Stimulated activated CD4-positive, alpha-beta T cell treated with anti-CD3 and anti-CD28 coated beads, TNF-alpha, amount 100 ng/mL, for 1 hour (primary cell): ENCODE measurements around the gene C1orf105.

Source experiments
- DNase-seq, 3 donors: peaks; one replicate each; pipeline ENCODE4 v3.0.0-alpha.2; 2020; ENCODE audit warnings: low read depth in 3 of 3, low spot score in 1 of 3

C1orf105 gene

GRCh38 chr1:172456344-172456769, 35.9 kb downstream of the C1orf105 start:
- no peak for DNase-seq

GRCh38 chr1:172457479-172458130, 37.1 kb downstream of the C1orf105 start:
- no peak for DNase-seq

- no peak for DNase-seq
Observed at GRCh38 chr1:172460177-172460576, 39.7 kb downstream of the C1orf105 start.

GRCh38 chr1:172460887-172461315, 40.4 kb downstream of the C1orf105 start:
- no peak for DNase-seq

- no peak for DNase-seq
Observed at GRCh38 chr1:172465617-172466016, 45.1 kb downstream of the C1orf105 start.

GRCh38 chr1:172466795-172467407, 46.4 kb downstream of the C1orf105 start:
- no peak for DNase-seq

GRCh38 chr1:172467446-172467845, 47.0 kb downstream of the C1orf105 start:
- DNase-seq: no peak

- no peak for DNase-seq
Observed at GRCh38 chr1:172468296-172468695, 47.8 kb downstream of the C1orf105 start.

GRCh38 chr1:172469717-172470116, 49.2 kb downstream of the C1orf105 start:
- DNase-seq: no peak

GRCh38 chr1:172470149-172470548, 49.7 kb downstream of the C1orf105 start:
- DNase-seq: no peak

GRCh38 chr1:172471666-172472065, 51.2 kb downstream of the C1orf105 start:
- DNase-seq: no peak

- no peak for DNase-seq
Observed at GRCh38 chr1:172472495-172472894, 52.0 kb downstream of the C1orf105 start.

GRCh38 chr1:172473302-172473701, 52.8 kb downstream of the C1orf105 start:
- no peak for DNase-seq

- DNase-seq: no peak
Observed at GRCh38 chr1:172473842-172474241, 53.4 kb downstream of the C1orf105 start.

- no peak for DNase-seq
Observed at GRCh38 chr1:172476218-172476811, 55.8 kb downstream of the C1orf105 start.

- DNase-seq: no peak
Observed at GRCh38 chr1:172477216-172477615, 56.7 kb downstream of the C1orf105 start.

GRCh38 chr1:172477741-172478140, 57.3 kb downstream of the C1orf105 start:
- no peak for DNase-seq

- no peak for DNase-seq
Observed at GRCh38 chr1:172478485-172478884, 58.0 kb downstream of the C1orf105 start.

- no peak for DNase-seq
Observed at GRCh38 chr1:172480431-172480830, 59.9 kb downstream of the C1orf105 start.

- no peak for DNase-seq
Observed at GRCh38 chr1:172482044-172482443, 61.6 kb downstream of the C1orf105 start.

GRCh38 chr1:172483448-172483847, 63.0 kb downstream of the C1orf105 start:
- DNase-seq: no peak

- no peak for DNase-seq
Observed at GRCh38 chr1:172484252-172484651, 63.8 kb downstream of the C1orf105 start.

GRCh38 chr1:172485626-172486025, 65.1 kb downstream of the C1orf105 start:
- no peak for DNase-seq
